Measurements from ENCODE around the gene ATP10A. TPM values are rescaled to one million over a fixed set of nuclear protein-coding genes. Genes with fewer than 3 reads are reported as not detected.

ATP10A gene
- total RNA-seq, 4 donors from 2014 or later: 3.8 to 7.1 (median 5.2) TPM

DNA sequence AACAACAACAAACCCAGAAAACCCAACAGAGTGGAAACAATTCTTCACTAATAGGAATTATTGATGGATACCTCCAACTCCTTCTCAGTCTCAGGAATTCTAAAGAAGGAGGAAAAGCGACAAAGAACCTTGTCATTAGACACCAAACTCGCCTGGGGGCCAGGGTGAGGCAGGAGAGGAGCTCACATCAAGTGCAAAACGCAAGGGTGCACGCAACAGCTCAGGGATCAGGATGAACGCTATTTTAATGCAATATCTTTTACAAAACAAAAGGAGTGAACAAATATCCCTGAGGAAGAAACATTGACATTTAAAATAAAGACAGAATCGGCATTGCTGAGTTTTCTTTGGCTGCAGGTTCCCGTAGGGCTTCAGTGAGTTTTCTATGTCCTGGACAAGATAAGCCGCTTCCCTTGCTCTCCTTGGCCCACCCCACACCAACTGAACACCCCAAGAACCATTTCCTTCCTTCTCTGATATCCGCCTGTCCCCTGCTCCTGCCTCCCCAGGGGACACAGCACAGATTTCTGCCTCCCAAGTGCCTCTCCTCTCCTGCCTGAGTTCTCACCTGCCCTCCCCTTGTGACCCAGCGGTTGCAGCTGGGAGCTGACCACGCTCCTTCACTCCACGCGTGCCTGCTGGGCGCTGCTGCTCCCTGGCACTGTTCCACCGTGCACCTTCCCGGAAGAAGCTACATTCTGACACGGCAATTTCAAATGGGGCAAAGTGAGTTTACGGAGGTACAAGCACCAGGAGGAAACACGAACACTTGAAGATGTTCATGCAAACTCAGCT, 63.0 kb downstream of the ATP10A start:
- Histone ChIP-seq H3K27ac (no peak overlapping the region), H3K36me3 (no peaks in the 10 kb centered on the region), H3K4me3 (no peak overlapping the region), H3K9me3 (no peaks in the 10 kb centered on the region), H3K4me1 (peaks cover 53% of the 10 kb centered on the region), H3K27me3 (no peaks in the 10 kb centered on the region)
- DNase-seq (ENCODE audit: low spot score in 2 of 2): no peak
- WGBS: 65% methylated on average over 19 of the region's 19 CpGs
- TF ChIP-seq POLR2A (IDR thresholded peaks at IDR 0.05) (no peak), EP300 (IDR thresholded peaks at IDR 0.05) (no peak), POLR2AphosphoS5 (IDR thresholded peaks at IDR 0.05) (no peak), CTCF (IDR thresholded peaks at IDR 0.05) (no peak)

GRCh38 chr15:25797936-25798901, 64.9 kb downstream of the ATP10A start:
- peak overlapping the region; percentile 86 for H3K27ac ChIP-seq
- H3K4me3 ChIP-seq: no peak overlapping the region
- H3K36me3 ChIP-seq: no peaks in the 10 kb centered on the region
- no peaks in the 10 kb centered on the region for H3K27me3 ChIP-seq
- H3K9me3 ChIP-seq: no peaks in the 10 kb centered on the region
- no peak for DNase-seq (ENCODE audit: low spot score in 2 of 2)
- 70% methylated on average over 20 of the region's 25 CpGs for WGBS
- peaks cover 51% of the 10 kb centered on the region for H3K4me1 ChIP-seq
- TF ChIP-seq CTCF (IDR thresholded peaks at IDR 0.05) (no peak), POLR2A (IDR thresholded peaks at IDR 0.05) (no peak), POLR2AphosphoS5 (IDR thresholded peaks at IDR 0.05) (no peak), EP300 (IDR thresholded peaks at IDR 0.05) (no peak)

DNA sequence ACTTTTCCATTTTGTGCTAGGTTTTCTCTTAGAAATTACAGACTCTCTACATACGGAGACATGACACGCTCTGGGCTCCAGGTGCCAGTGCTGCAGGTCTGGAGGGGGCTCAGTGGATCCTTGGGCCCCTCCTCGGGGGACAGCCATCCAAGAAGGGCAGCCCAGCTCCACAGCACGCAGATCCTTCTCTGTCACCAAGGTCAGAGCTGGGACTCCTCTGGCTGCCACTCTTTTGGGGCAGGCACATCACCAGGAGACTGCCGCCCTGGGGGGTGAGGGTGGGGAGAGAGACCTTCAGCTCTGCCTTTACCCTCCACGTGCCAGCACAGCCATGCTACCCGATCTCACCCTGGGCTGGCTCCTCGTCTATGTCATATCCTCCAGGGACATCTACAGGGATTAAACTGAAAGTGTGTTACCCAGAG, 65.6 kb downstream of the ATP10A start:
- Histone ChIP-seq H3K27me3 (no peaks in the 10 kb centered on the region), H3K36me3 (no peaks in the 10 kb centered on the region), H3K4me1 (peaks cover 49% of the 10 kb centered on the region), H3K4me3 (no peak overlapping the region), H3K27ac (peak overlapping the region; percentile 86), H3K9me3 (no peaks in the 10 kb centered on the region)
- TF ChIP-seq EP300 (IDR thresholded peaks at IDR 0.05) (no peak), CTCF (IDR thresholded peaks at IDR 0.05) (no peak), POLR2A (IDR thresholded peaks at IDR 0.05) (no peak), POLR2AphosphoS5 (IDR thresholded peaks at IDR 0.05) (no peak)
- DNase-seq (ENCODE audit: low spot score in 2 of 2): no peak
- WGBS: 45% methylated on average over 7 of the region's 8 CpGs

DNA sequence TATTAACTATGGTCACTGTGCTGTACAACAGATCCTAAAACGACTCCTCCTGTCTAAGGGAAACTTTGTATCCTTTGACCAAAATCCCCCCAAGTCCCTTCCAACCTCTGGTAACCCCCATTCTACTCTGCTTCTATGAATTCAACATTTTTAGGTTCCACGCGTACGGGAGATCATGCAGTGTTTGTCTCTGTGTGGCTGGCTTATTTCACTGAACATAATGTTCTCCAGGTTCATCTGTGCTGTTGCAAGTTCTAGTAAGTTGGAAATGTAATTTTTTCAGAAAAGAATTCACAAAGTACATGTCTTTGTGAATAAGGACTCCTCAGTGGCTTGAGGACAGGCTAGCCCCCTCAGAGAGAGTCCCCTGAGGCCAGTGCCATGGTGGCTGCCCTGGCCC, 66.1 kb downstream of the ATP10A start:
- Histone ChIP-seq H3K4me3 (no peak overlapping the region), H3K36me3 (no peaks in the 10 kb centered on the region), H3K9me3 (no peaks in the 10 kb centered on the region), H3K4me1 (peaks cover 44% of the 10 kb centered on the region), H3K27ac (peak overlapping the region; percentile 86), H3K27me3 (no peaks in the 10 kb centered on the region)
- no peak for DNase-seq (ENCODE audit: low spot score in 2 of 2)
- TF ChIP-seq POLR2A (IDR thresholded peaks at IDR 0.05) (no peak), CTCF (IDR thresholded peaks at IDR 0.05) (no peak), EP300 (IDR thresholded peaks at IDR 0.05) (peak; percentile 36)
- WGBS: 68% methylated on average over 4 of the region's 4 CpGs

GRCh38 chr15:25796395-25796794, 66.7 kb downstream of the ATP10A start:
- WGBS: 77% methylated on average over 7 of the region's 7 CpGs
- TF ChIP-seq POLR2AphosphoS5 (IDR thresholded peaks at IDR 0.05): no peak
- TF ChIP-seq POLR2A (IDR thresholded peaks at IDR 0.05): no peak
- TF ChIP-seq EP300 (IDR thresholded peaks at IDR 0.05): no peak
- TF ChIP-seq CTCF (IDR thresholded peaks at IDR 0.05): no peak

More at GRCh38 chr15:25796395-25796794, 66.7 kb downstream of the ATP10A start:
- Histone ChIP-seq H3K27ac (peak overlapping the region; percentile 86), H3K27me3 (no peaks in the 10 kb centered on the region), H3K4me3 (no peak overlapping the region), H3K9me3 (no peaks in the 10 kb centered on the region), H3K4me1 (peaks cover 43% of the 10 kb centered on the region), H3K36me3 (no peaks in the 10 kb centered on the region)
- no peak for DNase-seq (ENCODE audit: low spot score in 2 of 2)
